Loucy (cell line): Measurements from ENCODE around the gene TUBB2A.
"Not testable (repeated sequence)": the region's sequence is repeated elsewhere in the genome, so short reads cannot be mapped to it uniquely, and the experiment has no call there.

Experiments
- H2AFZ ChIP-seq: fragments of 200-600 bp; sonication (generic); 2 replicates; pipeline ENCODE4 v1.6.0; 2016; ENCODE audit warnings: antibody characterized with exemption, mild to moderate bottlenecking, low read length, moderate library complexity
- H3F3A ChIP-seq: fragments of 200-600 bp; 2 replicates; pipeline ENCODE4 v1.6.0; 2016; ENCODE audit warnings: antibody characterized with exemption, low read depth, mild to moderate bottlenecking
- H3K27me3 ChIP-seq: fragments of 200-600 bp; sonication (generic); 2 replicates; pipeline ENCODE4 v1.6.1; 2014; ENCODE audit warnings: low read length, mild to moderate bottlenecking; ENCODE audit not compliant: insufficient read depth, poor library complexity, severe bottlenecking
- H3K36me3 ChIP-seq: fragments of 200-600 bp; sonication (generic); 2 replicates; pipeline ENCODE4 v1.6.1; 2016; ENCODE audit warnings: low read length; ENCODE audit not compliant: insufficient read depth
- H3K4me1 ChIP-seq: fragments of 200-600 bp; sonication (generic); 2 replicates; pipeline ENCODE4 v1.5.1; 2014; ENCODE audit warnings: low read length, mild to moderate bottlenecking; ENCODE audit not compliant: insufficient read depth, poor library complexity, severe bottlenecking
- H3K4me2 ChIP-seq: fragments of 200-600 bp; sonication (generic); 2 replicates; pipeline ENCODE4 v1.6.0; 2014; ENCODE audit warnings: antibody characterized with exemption, low read length, low read depth, mild to moderate bottlenecking; ENCODE audit not compliant: poor library complexity, severe bottlenecking
- H3K4me3 ChIP-seq: fragments of 200-600 bp; sonication (generic); 2 replicates; pipeline ENCODE4 v1.5.1; 2014; ENCODE audit warnings: low read length, mild to moderate bottlenecking, mixed read lengths; ENCODE audit not compliant: poor library complexity, severe bottlenecking
- H3K79me2 ChIP-seq: fragments of 200-600 bp; sonication (generic); 2 replicates; pipeline ENCODE4 v1.6.1; 2014; ENCODE audit warnings: low read length; ENCODE audit not compliant: insufficient read depth
- H3K9ac ChIP-seq: fragments of 200-600 bp; sonication (generic); 2 replicates; pipeline ENCODE4 v1.6.0; 2014; ENCODE audit warnings: mild to moderate bottlenecking, low read depth, low read length, moderate library complexity; ENCODE audit not compliant: poor library complexity, severe bottlenecking
- H3K9me2 ChIP-seq: fragments of 200-600 bp; sonication (generic); replicated peaks from 2 replicates; pipeline ENCODE4 v1.6.1; 2016; ENCODE audit warnings: low read depth, low read length, mixed read lengths
- H3K9me3 ChIP-seq: fragments of 200-600 bp; sonication (generic); 2 replicates; pipeline ENCODE4 v1.6.1; 2014; ENCODE audit warnings: mild to moderate bottlenecking, antibody characterized with exemption, low read length, low read depth; ENCODE audit not compliant: insufficient read depth
- H4K20me1 ChIP-seq: fragments of 200-600 bp; sonication (generic); 2 replicates; pipeline ENCODE4 v1.6.0; 2014; ENCODE audit warnings: antibody characterized with exemption, low read length, mild to moderate bottlenecking; ENCODE audit not compliant: insufficient read depth, poor library complexity, severe bottlenecking
- EZH2phosphoT487 ChIP-seq: fragments of 200-600 bp; IDR thresholded peaks from 2 replicates; pipeline ENCODE4 v1.6.1; 2018; ENCODE audit warnings: antibody characterized with exemption, mild to moderate bottlenecking, moderate library complexity, borderline replicate concordance
- TF ChIP-seq, protein P1 (sequence below): fragments of 200-600 bp; sonication (generic); conservative IDR thresholded peaks from 2 replicates; pipeline ENCODE4 v1.5.1; 2014; ENCODE audit warnings: mild to moderate bottlenecking, antibody characterized with exemption, low read length

TUBB2A gene

DNA sequence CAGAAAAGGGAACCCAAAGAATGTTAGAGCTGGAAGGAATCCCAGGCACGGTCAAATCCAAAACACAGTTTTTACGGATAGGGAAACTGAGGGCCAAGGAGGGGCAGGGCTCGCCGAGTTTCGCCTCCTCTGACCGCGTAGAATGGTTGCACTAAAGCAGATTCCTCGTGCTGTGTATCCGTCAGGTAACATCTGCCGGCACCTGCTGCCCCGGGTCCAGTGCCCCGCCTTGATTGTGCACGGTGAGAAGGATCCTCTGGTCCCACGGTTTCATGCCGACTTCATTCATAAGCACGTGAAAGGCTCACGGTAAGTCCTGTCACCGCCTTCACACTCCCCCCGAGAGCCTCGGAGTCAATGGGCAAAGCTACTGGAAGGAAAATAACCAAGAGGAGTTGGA, 17.1 kb downstream of the TUBB2A start:
- TF ChIP-seq EZH2phosphoT487: no peak
- TF ChIP-seq, protein P1, sequence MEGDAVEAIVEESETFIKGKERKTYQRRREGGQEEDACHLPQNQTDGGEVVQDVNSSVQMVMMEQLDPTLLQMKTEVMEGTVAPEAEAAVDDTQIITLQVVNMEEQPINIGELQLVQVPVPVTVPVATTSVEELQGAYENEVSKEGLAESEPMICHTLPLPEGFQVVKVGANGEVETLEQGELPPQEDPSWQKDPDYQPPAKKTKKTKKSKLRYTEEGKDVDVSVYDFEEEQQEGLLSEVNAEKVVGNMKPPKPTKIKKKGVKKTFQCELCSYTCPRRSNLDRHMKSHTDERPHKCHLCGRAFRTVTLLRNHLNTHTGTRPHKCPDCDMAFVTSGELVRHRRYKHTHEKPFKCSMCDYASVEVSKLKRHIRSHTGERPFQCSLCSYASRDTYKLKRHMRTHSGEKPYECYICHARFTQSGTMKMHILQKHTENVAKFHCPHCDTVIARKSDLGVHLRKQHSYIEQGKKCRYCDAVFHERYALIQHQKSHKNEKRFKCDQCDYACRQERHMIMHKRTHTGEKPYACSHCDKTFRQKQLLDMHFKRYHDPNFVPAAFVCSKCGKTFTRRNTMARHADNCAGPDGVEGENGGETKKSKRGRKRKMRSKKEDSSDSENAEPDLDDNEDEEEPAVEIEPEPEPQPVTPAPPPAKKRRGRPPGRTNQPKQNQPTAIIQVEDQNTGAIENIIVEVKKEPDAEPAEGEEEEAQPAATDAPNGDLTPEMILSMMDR: no peak
- Histone ChIP-seq H3F3A (no peaks in the 10 kb centered on the region), H3K27me3 (no peaks in the 10 kb centered on the region), H3K79me2 (no peaks in the 10 kb centered on the region), H3K36me3 (no peaks in the 10 kb centered on the region), H3K4me2 (no peak overlapping the region), H3K4me1 (no peaks in the 10 kb centered on the region), H3K4me3 (no peak overlapping the region), H4K20me1 (no peaks in the 10 kb centered on the region), H3K9me2 (no peaks in the 10 kb centered on the region), H3K9me3 (no peaks in the 10 kb centered on the region), H3K9ac (no peak overlapping the region), H2AFZ (no peak overlapping the region)

DNA sequence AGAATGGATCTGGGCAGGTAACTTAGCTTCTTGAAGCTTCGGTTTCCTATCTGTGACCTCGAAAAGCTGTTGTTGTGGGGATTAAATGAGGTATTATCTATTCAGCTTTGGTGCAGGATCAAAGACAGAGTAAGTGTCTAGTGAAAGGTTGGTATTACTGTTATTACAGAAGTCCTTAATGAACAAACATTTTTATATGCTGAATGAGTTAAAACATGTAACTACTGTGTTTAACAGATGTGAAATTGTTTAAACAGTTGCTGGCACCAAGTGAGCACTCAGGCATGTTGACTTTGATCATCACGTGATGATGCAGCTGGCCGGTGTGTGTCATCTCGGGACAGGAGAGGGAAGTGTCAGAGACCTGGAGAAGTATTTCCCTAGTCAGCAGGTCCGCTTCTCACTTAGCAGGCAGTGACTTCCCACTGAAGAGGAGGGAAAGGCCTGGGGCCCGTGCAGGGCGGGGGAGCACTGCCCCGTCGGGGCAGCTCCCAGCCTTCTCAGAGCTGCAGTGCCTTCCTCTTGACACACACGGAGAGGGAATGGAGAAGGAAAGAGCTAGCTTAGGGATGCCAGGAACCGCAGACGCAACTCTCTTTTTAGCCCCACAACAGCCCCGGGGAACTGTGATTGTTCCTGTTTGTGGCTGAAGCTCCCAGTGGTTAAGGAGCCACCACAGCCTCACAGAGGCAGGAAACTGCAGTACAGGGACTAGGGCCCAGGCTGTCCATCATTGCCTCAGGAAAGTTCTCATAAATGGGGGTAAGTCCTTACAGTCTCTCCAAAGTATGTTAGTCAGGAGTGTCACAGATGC, 18.0 kb downstream of the TUBB2A start:
- Histone ChIP-seq H4K20me1 (no peaks in the 10 kb centered on the region), H3K4me2 (no peak overlapping the region), H3K9me2 (no peaks in the 10 kb centered on the region), H3F3A (no peaks in the 10 kb centered on the region), H3K27me3 (no peaks in the 10 kb centered on the region), H3K9me3 (no peaks in the 10 kb centered on the region), H3K4me1 (no peaks in the 10 kb centered on the region), H3K4me3 (no peak overlapping the region), H3K36me3 (no peaks in the 10 kb centered on the region), H2AFZ (no peak overlapping the region), H3K79me2 (no peaks in the 10 kb centered on the region), H3K9ac (no peak overlapping the region)
- TF ChIP-seq, protein P1: no peak
- TF ChIP-seq EZH2phosphoT487: no peak

DNA sequence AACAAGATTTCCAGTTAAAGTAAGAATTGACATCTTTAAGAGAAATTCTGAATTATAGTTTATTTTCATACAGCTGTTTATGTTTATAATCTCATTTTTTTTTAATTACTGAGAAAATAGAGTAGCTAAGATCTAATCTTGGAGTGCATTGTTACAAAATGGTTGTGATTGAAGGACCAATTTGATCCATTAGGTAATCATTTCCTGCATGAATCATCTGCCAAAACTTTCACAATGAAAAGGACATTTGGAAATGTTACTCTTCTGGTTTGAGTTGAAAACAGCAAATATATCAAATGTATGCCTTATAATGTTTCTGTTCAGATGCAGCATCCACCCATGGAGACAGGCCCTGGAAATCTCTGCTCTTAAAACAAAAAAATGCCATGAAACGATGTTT, 19.0 kb downstream of the TUBB2A start:
- H3K36me3 ChIP-seq: no peaks in the 10 kb centered on the region
- H3K9me3 ChIP-seq: no peaks in the 10 kb centered on the region
- H2AFZ ChIP-seq: no peak overlapping the region
- H3K4me2 ChIP-seq: no peak overlapping the region
- no peaks in the 10 kb centered on the region for H3K79me2 ChIP-seq
- H3K9ac ChIP-seq: no peak overlapping the region
- no peak overlapping the region for H3K4me3 ChIP-seq
- no peaks in the 10 kb centered on the region for H3K9me2 ChIP-seq
- H3F3A ChIP-seq: no peaks in the 10 kb centered on the region
- no peaks in the 10 kb centered on the region for H3K4me1 ChIP-seq
- H3K27me3 ChIP-seq: no peaks in the 10 kb centered on the region
- TF ChIP-seq, protein P1: no peak
- TF ChIP-seq EZH2phosphoT487: no peak
- no peaks in the 10 kb centered on the region for H4K20me1 ChIP-seq

DNA sequence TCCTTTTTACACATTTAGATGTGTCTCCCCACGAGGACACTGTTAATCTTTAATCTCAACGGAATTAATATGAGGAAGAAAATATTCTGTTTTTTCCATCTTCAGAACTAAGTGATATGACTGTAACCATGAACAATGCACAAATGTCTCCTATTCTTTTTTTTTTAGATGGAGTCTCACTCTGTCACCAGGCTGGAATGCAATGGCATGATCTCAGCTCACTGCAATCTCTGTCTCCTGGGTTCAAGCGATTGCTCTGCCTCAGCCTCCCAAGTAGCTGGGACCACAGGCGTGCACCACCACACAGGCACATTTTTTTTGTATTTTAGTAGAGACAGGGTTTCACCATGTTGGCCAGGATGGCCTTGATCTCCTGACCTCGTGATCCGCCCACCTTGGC, 19.5 kb downstream of the TUBB2A start:
- not testable (repeated sequence) for H3K9me2 ChIP-seq, H3F3A ChIP-seq, H3K9me3 ChIP-seq, H3K36me3 ChIP-seq, H3K27me3 ChIP-seq, H3K4me2 ChIP-seq, H3K4me3 ChIP-seq, H2AFZ ChIP-seq, H3K9ac ChIP-seq, H3K79me2 ChIP-seq, H3K4me1 ChIP-seq, H4K20me1 ChIP-seq
